ENCODE data around the gene PYGB.

- TF ChIP-seq POLR2AphosphoS5 (IDR thresholded peaks at IDR 0.05) = no peak
- TF ChIP-seq CTCF (IDR thresholded peaks at IDR 0.05) = no peak
Measured at GRCh38 chr20:25214426-25214790, 33.5 kb upstream of the PYGB start.

Measured in prostate gland (tissue), 2 donors.